ENCODE results near the gene LGALS4. TPM values are rescaled to one million over a fixed set of nuclear protein-coding genes. Genes with fewer than 3 reads are reported as not detected.

Gene LGALS4
- total RNA-seq, 2 experiments from 2014 or later, result 1.8 to 3.4 TPM

Other genes with a start within 250 kb of the LGALS4 start
- gene MAP4K1, start 195.0 kb downstream of the LGALS4 start, total RNA-seq, result 100 to 1,000 TPM; 135 to 151 TPM
- gene EIF3K, start 193.8 kb downstream of the LGALS4 start, total RNA-seq, result 100 to 1,000 TPM; 313 to 315 TPM
- gene ACTN4, start 165.3 kb downstream of the LGALS4 start, total RNA-seq, result 100 to 1,000 TPM; 110 to 111 TPM
- 1 to 10 TPM; 2.7 to 3.2 TPM for gene CAPN12, start 68.5 kb downstream of the LGALS4 start, total RNA-seq
- not detected for gene LGALS7, start 39.4 kb downstream of the LGALS4 start, total RNA-seq
- gene LGALS7B, start 23.7 kb downstream of the LGALS4 start, total RNA-seq, result not detected
- gene ECH1, start 18.8 kb upstream of the LGALS4 start, total RNA-seq, result 10 to 100 TPM; 30.1 to 32.8 TPM
- 100 to 1,000 TPM; 615 to 625 TPM for gene HNRNPL, start 37.0 kb upstream of the LGALS4 start, total RNA-seq
- 10 to 100 TPM; 18.1 to 18.4 TPM for gene RINL, start 65.3 kb upstream of the LGALS4 start, total RNA-seq
- gene SIRT2, start 86.7 kb upstream of the LGALS4 start, total RNA-seq, result 10 to 100 TPM; 90.6 to 95.1 TPM
- gene NFKBIB, start 87.0 kb upstream of the LGALS4 start, total RNA-seq, result 10 to 100 TPM; 62.9 to 66.1 TPM
- 1 to 10 TPM in 1 of 2 experiments, under 1 TPM in 1; 0.97 to 1.0 TPM for gene CCER2, start 99.2 kb upstream of the LGALS4 start, total RNA-seq
- gene SARS2, start 117.8 kb upstream of the LGALS4 start, total RNA-seq, result 10 to 100 TPM; 24.3 to 26.1 TPM
- 10 to 100 TPM; 14.4 to 15.7 TPM for gene MRPS12, start 118.0 kb upstream of the LGALS4 start, total RNA-seq
- not detected for gene FBXO17, start 162.8 kb upstream of the LGALS4 start, total RNA-seq
- not detected for gene FBXO27, start 219.6 kb upstream of the LGALS4 start, total RNA-seq